Measurements from ENCODE around the gene OOEP.

Gene OOEP

DNA sequence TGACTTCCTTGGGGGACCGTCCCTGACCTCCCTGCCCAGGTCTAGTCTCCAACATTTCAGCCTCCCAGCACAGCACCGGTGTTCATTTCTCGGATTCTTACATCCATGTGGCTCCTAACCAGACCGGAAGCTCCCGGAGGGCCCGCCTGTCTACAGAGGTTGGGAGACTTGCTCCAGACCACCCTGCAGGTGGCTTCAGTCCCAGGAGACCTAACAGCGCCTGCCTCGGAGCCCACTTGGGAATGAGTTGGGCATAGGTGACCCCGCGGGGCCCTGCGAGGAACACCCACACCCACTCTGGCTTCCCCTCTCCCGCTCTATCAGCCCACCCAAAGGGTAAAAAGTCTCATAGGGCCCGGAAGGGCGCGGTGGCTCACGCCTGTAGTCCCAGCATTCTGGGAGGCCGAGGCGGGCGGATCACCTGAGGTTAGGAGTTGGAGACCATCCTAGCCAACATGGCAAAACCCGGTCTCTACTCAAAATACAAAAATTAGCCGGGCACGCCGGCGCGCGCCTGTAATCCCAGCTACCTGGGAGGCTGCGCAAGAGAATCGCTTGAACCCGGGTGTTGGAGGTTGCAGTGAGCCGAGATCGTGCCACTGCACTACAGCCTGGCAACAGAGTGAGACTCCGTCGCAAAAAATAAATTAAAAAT lies 21.0 kb downstream of the OOEP start:
- Mint-ChIP-seq H3K4me3 (no peak overlapping the region), H3K27ac (no peak overlapping the region), H3K27me3 (peaks cover 34% of the 10 kb centered on the region), H3K9me3 (no peaks in the 10 kb centered on the region), H3K4me1 (ENCODE audit: low read depth) (no peaks in the 10 kb centered on the region), H3K36me3 (ENCODE audit: low read depth) (no peaks in the 10 kb centered on the region)
- DNase-seq = no peak

DNA sequence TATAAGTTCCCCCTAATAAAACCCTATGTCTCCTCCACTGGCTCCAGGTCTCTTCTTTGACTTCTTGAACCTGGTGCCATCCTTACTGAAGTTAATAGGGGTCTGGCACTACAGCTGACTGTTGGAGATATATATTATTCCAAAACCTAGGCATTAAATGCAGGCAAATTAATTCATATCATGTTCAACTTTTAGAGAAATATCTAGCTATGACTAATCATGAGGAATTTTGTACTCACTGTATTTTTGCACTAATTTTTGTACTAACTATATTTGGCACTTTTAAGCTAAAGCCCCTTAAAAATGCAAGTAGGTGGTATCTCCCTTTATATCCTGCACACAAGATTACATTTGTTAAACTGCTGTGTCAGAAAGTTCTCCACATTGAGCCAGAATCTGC lies 26.5 kb downstream of the OOEP start:
- peaks cover 12% of the 10 kb centered on the region for H3K27me3 Mint-ChIP-seq
- H3K4me1 Mint-ChIP-seq (ENCODE audit: low read depth) = no peaks in the 10 kb centered on the region
- H3K4me3 Mint-ChIP-seq = no peak overlapping the region
- no peak overlapping the region for H3K27ac Mint-ChIP-seq
- H3K36me3 Mint-ChIP-seq (ENCODE audit: low read depth) = no peaks in the 10 kb centered on the region
- no peaks in the 10 kb centered on the region for H3K9me3 Mint-ChIP-seq
- DNase-seq = no peak

DNA sequence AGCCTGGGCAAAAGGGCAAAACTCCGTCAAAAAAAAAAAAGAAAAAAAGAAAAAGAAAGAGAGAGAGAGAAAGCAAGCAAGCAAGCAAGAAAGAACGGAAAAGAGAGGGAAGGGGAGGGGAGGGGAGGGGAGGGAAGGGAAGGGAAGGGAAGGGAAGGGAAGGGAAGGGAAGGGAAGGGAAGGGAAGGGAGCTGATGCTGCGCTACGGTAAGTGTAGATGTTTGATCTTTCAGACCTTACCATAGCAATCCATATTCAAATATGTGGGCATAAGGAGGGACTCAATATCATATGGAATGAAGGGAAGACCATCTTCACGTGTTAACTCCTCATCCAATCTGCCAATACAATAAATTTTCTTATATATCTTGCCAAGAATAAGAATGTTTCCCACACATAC lies 27.5 kb downstream of the OOEP start:
- Mint-ChIP-seq H3K9me3 (no peaks in the 10 kb centered on the region), H3K4me3 (no peak overlapping the region)

DNA sequence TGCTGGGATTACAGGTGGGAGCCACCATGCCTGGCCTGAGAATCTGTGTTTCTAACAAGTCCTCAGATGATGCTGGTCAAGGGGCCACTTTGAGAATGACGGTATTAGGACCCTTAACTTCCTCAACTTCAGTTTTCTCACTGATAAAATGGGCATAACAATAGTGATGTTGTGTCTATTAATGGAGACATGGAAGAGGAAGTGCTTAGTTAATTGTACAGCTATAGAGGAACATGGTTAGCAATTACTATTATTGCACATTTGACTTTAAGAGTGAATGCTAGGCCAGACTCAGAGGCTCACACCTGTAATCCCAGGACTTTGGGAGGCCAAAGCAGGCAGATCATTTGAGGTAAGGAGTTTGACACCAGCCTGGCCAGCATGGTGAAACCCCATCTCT lies 28.4 kb downstream of the OOEP start:
- no peaks in the 10 kb centered on the region for H3K27me3 Mint-ChIP-seq
- DNase-seq = no peak
- no peaks in the 10 kb centered on the region for H3K36me3 Mint-ChIP-seq (ENCODE audit: low read depth)
- no peaks in the 10 kb centered on the region for H3K4me1 Mint-ChIP-seq (ENCODE audit: low read depth)
- H3K9me3 Mint-ChIP-seq = no peaks in the 10 kb centered on the region
- no peak overlapping the region for H3K27ac Mint-ChIP-seq
- H3K4me3 Mint-ChIP-seq = no peak overlapping the region

More for the DNA sequence above, 27.5 kb downstream of the OOEP start:
- Mint-ChIP-seq H3K4me1 (ENCODE audit: low read depth) (no peaks in the 10 kb centered on the region), H3K27ac (no peak overlapping the region), H3K36me3 (ENCODE audit: low read depth) (no peaks in the 10 kb centered on the region), H3K27me3 (peaks cover 4% of the 10 kb centered on the region)
- DNase-seq = no peak

DNA sequence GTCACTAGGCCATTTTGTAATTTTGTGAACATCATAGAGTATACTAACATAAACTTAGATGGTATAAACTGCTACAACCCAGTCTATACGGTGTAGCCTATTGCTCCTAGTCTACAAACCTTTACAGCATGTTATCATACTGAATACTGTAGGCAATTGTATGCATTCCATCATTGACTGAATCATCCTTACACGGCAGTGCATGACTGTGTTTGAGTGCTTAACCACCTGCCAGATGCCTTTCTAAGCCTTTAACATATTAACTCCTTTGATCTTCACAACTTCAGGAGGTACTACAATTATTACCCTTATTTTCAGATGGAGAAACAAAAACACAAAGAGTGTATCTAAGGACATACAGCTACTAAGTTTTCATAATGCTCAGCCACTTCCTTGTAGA lies 29.6 kb downstream of the OOEP start:
- Mint-ChIP-seq H3K4me3 (no peak overlapping the region), H3K4me1 (ENCODE audit: low read depth) (no peaks in the 10 kb centered on the region), H3K27me3 (no peaks in the 10 kb centered on the region), H3K9me3 (no peaks in the 10 kb centered on the region), H3K27ac (no peak overlapping the region), H3K36me3 (ENCODE audit: low read depth) (no peaks in the 10 kb centered on the region)
- DNase-seq = no peak

DNA sequence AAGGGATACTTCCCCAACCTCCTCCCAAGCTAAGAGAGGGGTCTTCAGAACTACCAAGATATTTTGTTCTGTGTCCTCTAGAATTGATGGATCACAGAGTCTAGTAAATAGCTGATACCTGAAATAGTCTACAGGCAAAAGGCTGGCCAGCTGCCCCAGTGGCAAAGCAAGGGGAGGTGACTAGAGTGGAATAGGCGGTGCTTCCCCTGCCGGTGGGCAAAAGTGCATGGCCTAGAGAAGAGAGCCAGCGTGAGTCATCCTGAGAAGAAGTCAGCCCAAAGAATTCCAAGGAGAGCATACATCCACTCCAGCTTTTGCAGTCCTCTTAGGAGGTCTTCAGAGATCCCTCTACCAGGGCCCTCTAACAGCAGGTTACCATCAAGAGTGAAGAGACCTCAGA lies 30.4 kb downstream of the OOEP start:
- no peak for DNase-seq
- H3K4me3 Mint-ChIP-seq = no peak overlapping the region
- H3K9me3 Mint-ChIP-seq = no peaks in the 10 kb centered on the region
- H3K4me1 Mint-ChIP-seq (ENCODE audit: low read depth) = no peaks in the 10 kb centered on the region
- H3K36me3 Mint-ChIP-seq (ENCODE audit: low read depth) = no peaks in the 10 kb centered on the region
- no peak overlapping the region for H3K27ac Mint-ChIP-seq
- H3K27me3 Mint-ChIP-seq = no peaks in the 10 kb centered on the region

DNA sequence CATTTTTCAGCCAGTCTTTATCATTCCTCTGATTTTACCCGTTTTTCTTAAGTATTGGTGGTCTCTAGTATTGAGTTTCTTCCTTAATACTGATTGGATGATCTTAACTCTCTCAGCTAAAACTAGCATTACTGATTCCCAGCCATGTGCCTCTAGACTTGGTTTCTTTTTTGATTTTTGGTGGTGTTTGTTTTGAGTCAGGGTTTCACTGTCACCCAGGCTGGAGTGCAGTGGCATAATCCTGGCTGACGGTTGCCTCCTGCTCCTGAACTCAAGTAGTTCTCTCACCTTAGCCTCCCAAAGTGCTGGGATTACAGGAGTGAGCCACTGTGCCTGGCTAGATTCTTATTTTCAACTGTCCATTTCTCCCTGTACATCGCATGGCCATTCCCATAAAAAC lies 40.5 kb downstream of the OOEP start:
- Mint-ChIP-seq H3K36me3 (ENCODE audit: low read depth) (no peaks in the 10 kb centered on the region), H3K27ac (no peak overlapping the region), H3K4me1 (ENCODE audit: low read depth) (no peaks in the 10 kb centered on the region), H3K9me3 (no peaks in the 10 kb centered on the region), H3K27me3 (peaks cover 19% of the 10 kb centered on the region), H3K4me3 (no peak overlapping the region)
- no peak for DNase-seq

DNA sequence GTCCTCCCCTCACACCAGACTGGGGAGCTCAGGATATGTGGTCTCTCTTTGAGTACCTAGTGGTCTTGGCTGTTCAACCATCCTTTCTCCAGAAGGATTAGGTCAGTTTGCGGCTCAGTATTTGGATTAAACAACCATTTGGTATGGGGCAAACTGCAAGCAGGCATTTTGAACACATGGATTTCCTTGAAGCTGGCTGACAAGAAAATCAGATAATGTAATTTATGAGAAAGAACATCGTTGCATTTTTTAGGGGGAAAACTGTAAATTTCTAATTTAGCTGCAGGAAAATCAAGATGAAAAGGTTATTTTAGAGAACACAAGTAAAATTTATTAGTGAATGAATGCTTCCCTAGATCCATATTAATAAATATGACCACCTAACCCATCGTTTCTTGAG lies 40.9 kb downstream of the OOEP start:
- H3K36me3 Mint-ChIP-seq (ENCODE audit: low read depth) = no peaks in the 10 kb centered on the region
- DNase-seq = no peak
- no peaks in the 10 kb centered on the region for H3K4me1 Mint-ChIP-seq (ENCODE audit: low read depth)
- no peak overlapping the region for H3K4me3 Mint-ChIP-seq
- H3K27ac Mint-ChIP-seq = no peak overlapping the region
- no peaks in the 10 kb centered on the region for H3K9me3 Mint-ChIP-seq
- H3K27me3 Mint-ChIP-seq = peaks cover 19% of the 10 kb centered on the region

DNA sequence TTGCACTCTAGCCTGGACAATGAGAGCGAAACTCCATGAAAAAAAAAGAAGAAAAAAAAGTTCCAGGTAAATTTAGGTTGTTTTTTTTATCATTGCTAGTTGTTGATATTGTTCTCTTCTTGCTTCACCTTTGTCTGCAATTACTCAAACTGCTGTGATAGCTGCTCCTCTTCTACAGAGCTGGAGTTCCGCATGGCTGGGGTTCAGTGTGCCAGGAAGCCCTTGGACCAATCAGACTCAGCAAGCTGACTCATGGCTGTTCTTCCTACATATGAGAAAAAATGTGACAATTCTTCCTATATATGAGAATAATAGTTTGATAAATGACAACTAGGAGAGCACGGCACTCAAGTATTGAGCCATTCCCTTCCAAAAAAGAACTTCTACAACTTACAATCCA lies 44.0 kb downstream of the OOEP start:
- Mint-ChIP-seq H3K27ac (no peak overlapping the region), H3K36me3 (ENCODE audit: low read depth) (no peaks in the 10 kb centered on the region), H3K4me1 (ENCODE audit: low read depth) (no peaks in the 10 kb centered on the region), H3K9me3 (no peaks in the 10 kb centered on the region), H3K27me3 (peaks cover 18% of the 10 kb centered on the region), H3K4me3 (no peak overlapping the region)
- DNase-seq = no peak

DNA sequence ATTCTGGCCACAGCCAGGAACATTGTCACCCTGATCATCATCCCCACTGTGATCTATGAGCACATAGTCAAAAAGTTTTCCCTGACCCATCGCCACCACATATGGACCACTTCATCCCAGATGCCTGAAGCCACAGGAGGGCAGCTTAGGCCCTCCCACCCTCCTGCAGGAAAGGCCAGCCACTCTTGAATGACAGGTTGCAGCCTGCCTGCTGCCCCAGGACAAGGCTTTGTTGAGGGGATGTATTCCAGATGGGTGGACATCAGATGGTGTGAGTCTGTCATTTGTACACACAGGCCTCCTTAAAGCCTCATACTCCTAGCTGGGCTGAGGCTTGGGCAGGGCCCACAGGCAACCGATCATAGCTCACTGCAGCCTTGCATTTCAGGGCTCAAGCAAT lies 46.4 kb downstream of the OOEP start:
- peaks cover 7% of the 10 kb centered on the region for H3K27me3 Mint-ChIP-seq
- H3K27ac Mint-ChIP-seq = no peak overlapping the region

More for the DNA sequence above, 46.4 kb downstream of the OOEP start:
- Mint-ChIP-seq H3K4me3 (no peak overlapping the region), H3K4me1 (ENCODE audit: low read depth) (no peaks in the 10 kb centered on the region), H3K36me3 (ENCODE audit: low read depth) (no peaks in the 10 kb centered on the region), H3K9me3 (no peaks in the 10 kb centered on the region)
- DNase-seq = no peak

Measured in activated T-cell treated with anti-CD3 and anti-CD28 coated beads, Interleukin-2, amount 50 U/mL, for 24 hours (primary cell).